HG03280 (cell line): ENCODE results near the gene FBXO31.

Experiments
- ATAC-seq: cut with Tn5 transposase; IDR thresholded peaks from one replicate; pipeline ENCODE4 v1.9.1; 2021; ENCODE audit warnings: mild to moderate bottlenecking, moderate library complexity; ENCODE audit not compliant: unreplicated experiment

FBXO31 gene

GRCh38 chr16:87330646-87331045 is 52.9 kb downstream of the FBXO31 start:
- ATAC-seq, result no peak

- ATAC-seq, result no peak
Measured at GRCh38 chr16:87330257-87330624, 53.3 kb downstream of the FBXO31 start.

DNA sequence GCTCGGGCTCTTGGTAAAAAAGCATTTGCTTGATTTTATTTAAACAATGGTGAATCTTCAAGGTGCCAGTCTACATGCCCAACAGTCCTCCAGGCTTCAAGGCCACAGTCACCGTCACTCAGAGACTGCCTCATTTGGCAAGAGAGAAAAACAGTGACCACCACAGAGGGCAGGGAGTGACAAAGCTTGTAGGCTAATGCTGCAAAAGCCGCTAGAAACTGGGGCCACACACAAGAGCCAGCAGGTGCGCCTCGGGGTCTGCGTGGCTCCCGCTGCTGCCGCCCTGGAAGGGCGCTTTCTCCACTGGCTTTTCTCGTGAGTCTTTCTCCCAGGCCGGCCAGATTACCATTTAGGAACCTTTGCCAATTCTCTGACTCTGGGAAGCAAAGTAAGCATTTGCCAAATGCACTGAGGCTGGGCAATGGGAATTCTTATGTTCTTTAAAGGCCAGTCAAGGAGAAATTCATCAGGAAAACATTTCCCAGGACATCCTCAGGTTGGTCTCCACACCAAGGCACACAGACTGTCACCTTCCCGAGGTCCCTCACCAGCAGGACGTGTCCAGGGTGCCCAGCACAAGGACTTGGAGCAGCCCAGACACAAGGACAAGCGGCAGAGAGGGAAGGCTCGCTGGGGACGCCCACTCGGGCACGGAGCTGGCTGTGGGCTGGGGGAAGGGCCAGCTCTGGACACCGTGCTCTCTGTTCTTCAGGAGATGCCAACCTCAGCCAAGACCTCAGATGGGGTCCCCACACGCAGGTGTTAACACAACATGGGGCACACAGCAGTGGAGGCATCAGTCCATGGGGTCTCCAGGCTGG is 53.9 kb downstream of the FBXO31 start:
- no peak for ATAC-seq

DNA sequence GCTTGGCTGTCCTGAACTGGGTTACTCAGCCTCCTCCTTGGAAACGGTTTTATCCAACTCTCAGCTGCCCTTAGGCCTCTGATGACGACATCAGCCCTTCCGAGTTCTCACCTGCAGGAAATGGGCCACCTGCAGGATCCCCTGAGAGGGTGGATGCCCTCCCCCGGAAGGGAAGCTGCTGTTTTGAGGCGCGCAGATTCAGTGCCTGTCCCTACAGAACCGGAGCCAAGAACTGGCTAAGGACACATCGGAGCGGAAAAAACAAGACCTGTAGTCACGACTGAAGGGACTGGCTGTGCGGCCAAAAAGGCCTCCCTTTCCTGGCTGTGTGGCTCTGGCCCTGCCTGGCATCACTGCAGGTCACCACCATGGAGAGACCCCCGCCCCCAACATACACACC is 54.7 kb downstream of the FBXO31 start:
- no peak for ATAC-seq

- ATAC-seq, result no peak
Measured at GRCh38 chr16:87327798-87328495, 55.6 kb downstream of the FBXO31 start.

GRCh38 chr16:87326151-87326571 is 57.4 kb downstream of the FBXO31 start:
- no peak for ATAC-seq

DNA sequence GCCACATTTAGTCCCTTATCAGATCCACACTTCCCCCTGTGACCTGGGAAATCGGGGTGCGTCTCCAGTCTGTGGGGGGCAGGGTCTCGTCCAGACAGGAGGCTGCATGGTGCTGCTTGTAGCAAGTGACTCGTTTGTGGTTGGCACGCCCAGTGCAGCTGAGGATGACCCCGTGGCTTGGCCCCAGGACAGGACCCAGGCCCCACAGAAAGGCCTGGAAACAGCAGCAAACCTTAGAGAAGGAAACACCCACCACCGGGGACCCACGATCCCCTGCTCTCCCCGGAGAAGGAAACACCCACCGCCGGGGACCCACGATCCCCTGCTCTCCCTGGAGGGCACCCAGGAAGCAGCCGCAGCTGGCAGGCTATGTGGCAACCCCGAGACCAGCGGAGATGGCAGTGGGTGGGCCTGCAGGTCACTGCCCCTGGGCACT is 58.1 kb downstream of the FBXO31 start:
- ATAC-seq, result no peak

DNA sequence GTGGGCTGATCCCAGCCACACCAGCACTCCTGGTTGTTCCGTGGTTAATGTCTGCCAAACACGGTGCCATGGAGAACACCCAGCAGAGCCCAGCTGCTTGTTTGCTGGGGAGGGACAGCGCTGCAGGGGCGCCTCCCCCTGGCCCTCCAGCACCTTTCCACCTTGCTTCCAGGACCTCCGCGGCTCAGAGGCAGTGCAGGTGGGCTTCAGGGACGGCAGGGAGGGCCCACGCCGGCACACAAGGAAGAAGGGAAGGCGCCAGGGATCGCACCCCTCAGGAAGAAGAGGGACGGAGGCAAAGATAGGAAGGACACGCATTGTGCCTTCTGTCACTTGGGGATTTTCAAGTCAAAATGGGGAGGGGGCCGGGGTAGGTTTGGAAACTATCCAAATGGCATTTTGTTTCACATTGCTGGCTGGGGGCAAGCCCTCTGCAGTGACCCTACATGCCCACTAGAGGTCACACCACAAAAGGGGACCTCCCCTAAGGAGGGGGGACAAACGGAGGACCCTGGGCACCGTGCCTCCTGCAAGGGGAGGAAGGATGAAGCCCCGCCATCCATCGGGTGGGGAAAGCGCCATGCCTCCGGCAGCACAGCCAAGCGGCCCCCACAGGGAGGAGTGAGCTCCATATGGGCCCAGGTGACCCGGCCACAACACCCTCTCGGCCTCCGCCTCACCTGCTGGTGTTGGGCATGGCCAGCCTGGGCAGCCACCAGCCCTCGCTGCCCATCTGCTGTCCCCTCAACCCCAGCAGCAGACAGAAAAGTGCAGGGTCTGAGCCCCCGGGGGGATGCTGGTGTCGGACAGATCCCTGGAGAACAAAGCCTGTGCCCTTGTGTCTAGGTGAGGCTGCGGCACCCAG is 58.9 kb downstream of the FBXO31 start:
- ATAC-seq, result no peak

- ATAC-seq, result no peak
Measured at GRCh38 chr16:87323727-87324410, 59.7 kb downstream of the FBXO31 start.

DNA sequence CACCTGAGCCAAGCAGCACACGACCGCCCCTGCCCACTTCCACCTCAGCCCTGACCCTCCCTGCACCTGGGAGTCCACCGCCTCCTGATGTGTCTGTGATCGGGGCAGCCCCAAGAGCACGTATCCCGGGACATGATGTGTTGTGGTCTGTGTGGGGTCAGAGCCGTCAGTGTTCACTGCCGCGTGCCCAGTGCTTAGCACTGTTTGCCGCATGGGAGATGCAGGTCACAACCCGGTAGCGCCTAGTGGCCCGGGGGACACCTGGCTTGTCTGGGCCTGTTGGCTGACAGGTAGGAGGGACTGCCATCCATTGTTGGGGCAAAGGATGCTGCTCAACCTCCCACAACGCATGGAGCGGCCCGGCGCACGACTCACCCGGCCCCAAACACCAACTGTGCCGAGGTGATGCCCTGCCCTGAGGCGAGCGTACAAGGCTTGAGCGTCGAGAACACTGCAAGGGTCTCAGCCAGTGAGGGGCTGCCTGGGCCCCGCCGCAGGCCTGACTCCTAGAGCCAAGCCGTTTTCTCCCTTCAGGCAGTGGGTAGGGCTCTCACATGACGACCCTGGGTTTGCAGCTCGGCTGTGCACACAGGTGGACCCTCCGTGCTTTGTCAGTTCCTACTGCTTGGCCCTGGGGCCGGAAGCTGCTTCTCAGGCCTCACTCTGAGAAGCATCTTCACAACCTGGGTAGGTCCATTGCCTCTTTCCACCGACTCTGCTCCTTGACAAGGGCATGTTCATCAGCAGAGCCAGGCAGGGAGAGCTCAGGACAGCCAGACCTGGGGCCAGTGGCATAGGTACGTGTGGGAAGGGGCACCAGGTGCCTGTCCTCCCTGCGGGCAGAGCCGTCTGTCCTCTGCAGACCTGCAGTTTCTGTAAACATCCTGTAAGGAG is 60.5 kb downstream of the FBXO31 start:
- ATAC-seq, result no peak

GRCh38 chr16:87322360-87322759 is 61.2 kb downstream of the FBXO31 start:
- ATAC-seq, result no peak

DNA sequence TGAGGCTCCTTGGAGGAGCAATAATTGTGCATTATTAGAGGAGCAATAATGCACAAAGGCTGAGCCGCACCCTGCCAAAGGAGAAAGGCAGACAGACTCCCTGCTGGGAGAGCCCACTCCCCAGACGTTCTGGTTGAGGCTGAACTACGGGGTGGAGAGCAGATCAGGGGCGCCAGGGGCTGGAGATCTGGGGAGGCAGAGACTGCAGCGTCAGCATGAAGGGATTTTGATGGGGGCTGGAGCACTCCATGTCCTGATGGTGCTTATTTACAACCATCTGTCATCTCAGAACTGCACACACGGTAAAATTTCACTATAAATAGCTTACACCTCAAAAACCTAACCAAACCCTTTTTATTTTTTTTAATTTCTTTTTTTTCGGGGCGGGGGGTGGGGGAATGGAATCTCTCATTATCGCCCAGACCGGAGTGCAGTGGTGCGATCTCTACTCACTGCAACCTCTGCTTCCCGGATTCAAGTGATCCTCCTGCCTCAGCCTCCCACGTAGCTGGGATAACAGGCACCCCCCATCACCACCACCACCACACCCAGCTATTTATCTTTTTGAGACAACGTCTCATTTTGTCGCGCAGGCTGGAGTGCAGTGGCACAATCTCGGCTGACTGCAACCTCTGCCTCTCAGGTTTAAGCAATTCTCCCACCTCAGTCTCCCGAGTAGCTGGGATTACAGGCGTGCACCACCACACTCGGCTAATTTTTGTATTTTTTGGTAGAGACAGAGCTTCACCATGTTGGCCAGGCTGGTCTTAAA is 62.1 kb downstream of the FBXO31 start:
- no peak for ATAC-seq

DNA sequence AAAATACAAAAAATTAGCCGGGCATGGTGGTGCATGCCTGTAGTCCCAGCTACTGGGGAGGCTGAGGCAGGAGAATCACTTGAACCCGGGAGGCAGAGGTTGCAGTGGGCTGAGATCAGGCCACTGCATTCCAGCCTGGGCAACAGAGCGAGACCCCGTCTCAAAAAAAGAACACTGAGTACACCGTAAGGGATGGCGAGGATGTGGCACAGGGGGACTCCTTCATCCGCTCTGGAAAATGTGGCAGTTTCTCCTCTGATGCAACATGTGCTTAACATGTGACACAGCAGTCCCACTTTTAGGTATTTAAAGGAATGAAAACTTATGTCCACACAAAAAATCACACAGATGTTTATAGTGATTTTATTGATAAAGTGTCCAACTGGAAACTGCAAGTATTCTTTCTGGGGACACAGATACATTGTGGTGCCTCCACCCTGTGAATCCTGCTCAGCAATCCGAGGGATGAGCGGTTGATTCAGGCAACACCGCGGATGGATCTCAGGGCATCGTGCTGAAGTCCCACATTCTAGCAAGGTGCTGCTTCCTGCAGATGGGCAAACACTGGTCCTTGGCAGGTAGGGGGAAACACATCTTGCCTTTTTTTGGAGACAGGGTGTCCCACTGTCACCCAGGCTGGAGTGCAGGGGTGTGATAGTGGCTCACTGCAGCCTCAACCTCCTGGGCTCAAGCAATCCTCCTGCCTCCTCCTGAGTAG is 62.9 kb downstream of the FBXO31 start:
- ATAC-seq, result no peak

DNA sequence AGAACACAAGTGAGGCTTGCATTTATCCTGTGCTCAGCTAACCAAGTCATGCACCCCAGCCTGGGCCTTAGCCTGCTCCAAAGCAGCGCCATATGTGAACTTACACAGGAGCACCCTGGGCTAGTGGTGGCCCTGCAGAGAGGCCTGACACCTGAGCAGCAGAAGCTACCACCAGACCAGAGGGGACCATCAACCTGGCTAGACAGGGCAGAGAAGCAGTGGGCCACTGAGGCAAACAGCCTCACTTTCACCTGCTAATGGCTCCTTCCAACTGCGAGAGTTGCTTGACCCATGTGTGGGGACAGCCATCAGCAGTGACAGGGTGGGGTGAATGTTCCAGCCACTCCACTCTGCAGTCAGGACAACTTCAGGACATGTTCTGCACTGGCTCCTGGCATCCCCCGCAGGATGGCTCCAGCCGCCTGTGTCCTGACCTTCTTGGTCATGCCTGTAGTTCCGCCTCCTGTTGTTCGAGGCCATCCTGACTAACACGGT is 63.5 kb downstream of the FBXO31 start:
- no peak for ATAC-seq

GRCh38 chr16:87319011-87319410 is 64.6 kb downstream of the FBXO31 start:
- ATAC-seq, result no peak

DNA sequence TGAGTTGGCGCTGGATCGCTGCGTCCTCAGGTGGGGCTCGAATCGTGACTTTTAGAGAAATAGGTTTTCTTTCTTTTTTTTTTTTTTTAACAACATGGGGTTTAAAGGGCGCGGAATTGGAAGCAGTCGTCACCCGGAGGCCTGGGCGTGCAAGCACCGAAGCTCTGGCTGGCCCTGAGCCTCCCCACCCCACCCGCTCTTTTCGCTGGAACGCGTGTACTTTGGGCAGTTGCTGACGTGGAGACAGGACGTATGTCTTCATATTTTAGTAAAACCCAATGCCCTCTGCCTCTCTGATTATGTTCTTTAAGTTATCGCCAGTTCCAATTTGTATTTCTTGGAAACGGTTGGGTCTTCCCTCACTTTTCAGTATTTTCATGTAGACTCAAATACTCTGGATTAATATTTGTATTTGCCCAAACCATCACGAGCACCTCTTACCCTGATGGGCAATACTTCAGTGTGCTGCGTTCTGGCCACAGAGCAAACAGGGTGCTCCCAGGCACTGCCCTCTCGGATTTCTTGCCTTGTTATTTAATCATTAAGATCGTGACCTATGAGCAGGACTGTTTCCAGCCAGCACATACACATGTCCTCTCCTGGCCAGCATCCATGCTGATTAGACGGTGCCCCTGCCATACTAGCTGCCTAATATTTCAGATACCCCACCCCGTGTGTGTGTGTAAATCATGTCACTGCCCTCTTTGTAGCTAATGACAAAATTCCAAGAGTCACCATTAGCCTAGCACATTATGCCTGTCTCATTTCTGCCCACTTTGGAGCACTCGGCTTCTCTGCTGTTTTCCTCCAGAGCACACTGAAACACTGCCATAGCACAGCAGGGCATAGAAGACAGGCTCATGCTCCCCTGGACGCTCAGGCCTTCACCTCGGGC is 65.6 kb downstream of the FBXO31 start:
- peak; percentile 19 for ATAC-seq
